Astrocyte of the cerebellum (primary cell): Measurements from ENCODE around the gene FPGS.

Experiments
- DNase-seq: peaks from one replicate; pipeline ENCODE4 v3.0.0-alpha.2; 2011; ENCODE audit warnings: low read depth
- H3K4me3 ChIP-seq: 2 replicates; pipeline ENCODE4 v1.5.1; 2011; ENCODE audit warnings: mild to moderate bottlenecking, low read depth, low read length, moderate library complexity
- CTCF ChIP-seq: IDR thresholded peaks from 2 replicates; pipeline ENCODE4 v1.5.1; 2012; ENCODE audit warnings: low read length, low read depth, moderate library complexity, mild to moderate bottlenecking; ENCODE audit errors: missing control alignments
- in situ Hi-C: cut with HindIII; loops from 2 replicates; pipeline ENCODE4 v1.10.0; 2017; ENCODE audit warnings: low sequenced_read_pairs

FPGS gene

DNA sequence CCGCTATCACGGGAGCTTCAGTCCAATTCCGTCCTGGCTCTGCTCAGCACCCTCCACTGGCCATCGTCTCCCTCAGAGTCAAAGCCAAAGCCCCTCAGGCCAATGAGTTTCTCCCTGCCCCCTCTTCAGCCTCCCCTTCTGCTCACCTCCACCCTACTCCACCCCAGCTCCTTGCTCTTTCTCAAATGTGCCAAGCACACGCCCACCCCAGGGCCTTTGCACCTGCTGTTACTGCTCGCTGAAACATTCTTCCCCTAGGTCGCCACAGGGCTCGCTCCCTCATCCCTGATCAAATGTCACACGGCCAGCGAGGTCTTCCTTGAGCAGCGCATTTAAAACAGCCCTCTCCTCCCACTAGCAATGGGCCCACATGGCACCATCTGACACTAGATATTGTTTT lies 58.1 kb downstream of the FPGS start:
- no peak for DNase-seq
- H3K4me3 ChIP-seq: no peak overlapping the region
- in situ Hi-C loops: loop anchor here (25.0 kb wide), 1 partner anchor 223 kb away; no protein-coding TSS in a partner anchor
- no peak for TF ChIP-seq CTCF

DNA sequence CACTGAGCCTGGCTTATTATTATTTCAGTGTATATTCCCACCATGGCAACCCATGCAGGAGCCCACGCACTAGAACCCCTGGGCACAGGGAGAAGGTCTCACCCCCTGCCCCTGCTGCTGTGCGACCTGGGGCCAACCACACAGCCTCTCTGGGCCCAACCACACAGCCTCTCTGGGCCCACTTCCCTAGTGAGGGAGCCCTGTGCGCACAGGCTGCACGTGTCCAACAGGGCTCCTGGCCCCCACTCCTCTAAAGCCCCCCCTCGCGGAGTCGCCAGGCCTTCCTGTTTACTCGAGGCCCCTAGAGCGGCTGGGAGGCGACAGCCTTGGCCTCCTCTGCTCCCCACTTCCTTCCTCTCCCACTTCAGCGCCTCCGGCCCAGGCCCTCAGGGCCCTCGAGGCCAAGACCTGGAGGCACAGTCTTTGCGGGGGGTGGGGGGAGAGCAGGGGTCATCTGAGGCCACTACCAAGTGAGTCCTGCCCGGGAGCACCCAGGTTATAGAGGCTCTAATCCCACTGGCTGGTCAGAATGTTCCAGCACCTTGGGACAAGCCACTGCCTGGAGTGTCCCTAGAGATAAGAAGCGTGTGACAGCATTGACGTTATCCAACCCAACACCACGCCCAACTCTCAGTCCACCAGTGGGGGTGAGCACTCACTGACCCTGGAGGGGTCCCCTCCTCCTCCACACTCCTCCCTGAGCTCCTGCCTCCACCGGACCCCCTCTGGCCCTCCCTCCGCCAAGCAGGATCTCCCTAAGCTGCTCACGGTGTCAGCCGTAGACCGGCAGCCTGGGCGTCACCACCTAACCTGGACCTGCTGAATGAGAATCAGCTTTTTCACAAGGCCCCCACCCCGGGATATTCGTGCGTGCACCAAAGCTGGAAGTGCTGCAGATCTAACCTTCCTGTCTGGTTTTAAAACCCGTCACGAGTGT lies 59.7 kb downstream of the FPGS start:
- no peak for TF ChIP-seq CTCF
- no peak for DNase-seq
- no peak overlapping the region for H3K4me3 ChIP-seq
- in situ Hi-C loops: loop anchor here (25.0 kb wide), 1 partner anchor 225 kb away; no protein-coding TSS in a partner anchor

GRCh38 chr9:127863191-127863621 lies 60.5 kb downstream of the FPGS start:
- no peak overlapping the region for H3K4me3 ChIP-seq
- DNase-seq: no peak
- TF ChIP-seq CTCF: no peak
- in situ Hi-C loops: loop anchor here (25.0 kb wide), 1 partner anchor 226 kb away; no protein-coding TSS in a partner anchor
